Spleen (tissue), 11 donors: ENCODE results near the gene ZIC1. TPM values are rescaled to one million over a fixed set of nuclear protein-coding genes. Genes with fewer than 3 reads are reported as not detected.

Experiments
- DNase-seq: peaks from one replicate; pipeline ENCODE4 v3.0.0-alpha.2; 2020
- H3K27ac ChIP-seq, 8 donors: fragments of 200-600 bp; sonication (generic) in 7 of 8; 1 replicate in 4 of 8; 2 replicates in 4 of 8; pipeline versions ENCODE4 v1.5.0 to v1.8.0; 2016 to 2021; ENCODE audit warnings: inconsistent platforms in 4 of 8, mild to moderate bottlenecking in 4 of 8, moderate library complexity in 1 of 8
- H3K27me3 ChIP-seq, 7 donors: fragments of 200-600 bp; sonication (generic) in 6 of 7; replicated peaks in 1 of 7; 1 replicate in 4 of 7; 2 replicates in 3 of 7; pipeline versions ENCODE4 v1.5.0 to v1.8.0; 2016 to 2021; ENCODE audit warnings: inconsistent platforms in 3 of 7, mild to moderate bottlenecking in 1 of 7
- H3K36me3 ChIP-seq, 6 donors: fragments of 200-600 bp; sonication (generic) in 5 of 6; 1 replicate in 4 of 6; 2 replicates in 2 of 6; pipeline versions ENCODE4 v1.5.0 to v1.8.0; 2016 to 2021; ENCODE audit warnings: inconsistent platforms in 2 of 6
- H3K4me1 ChIP-seq, 6 donors: fragments of 200-600 bp; sonication (generic) in 5 of 6; 1 replicate in 3 of 6; 2 replicates in 3 of 6; pipeline versions ENCODE4 v1.5.0 to v1.8.0; 2016 to 2021; ENCODE audit warnings: inconsistent platforms in 3 of 6
- H3K4me3 ChIP-seq, 8 donors: fragments of 200-600 bp; sonication (generic) in 7 of 8; 1 replicate in 4 of 8; 2 replicates in 4 of 8; pipeline versions ENCODE4 v1.5.0 to v1.8.0; 2016 to 2021; ENCODE audit warnings: inconsistent platforms in 4 of 8, mild to moderate bottlenecking in 4 of 8, moderate library complexity in 2 of 8
- H3K9me3 ChIP-seq, 8 donors: fragments of 200-600 bp; sonication (generic) in 7 of 8; 1 replicate in 4 of 8; 2 replicates in 4 of 8; pipeline versions ENCODE4 v1.5.0 to v1.8.0; 2016 to 2021; ENCODE audit warnings: inconsistent platforms in 4 of 8
- POLR2A ChIP-seq, 3 donors: fragments of 450-650 bp; IDR thresholded peaks; one replicate each; pipeline ENCODE4 v1.5.1; 2017; ENCODE audit warnings: antibody characterized with exemption in 3 of 3, mild to moderate bottlenecking in 1 of 3
- POLR2AphosphoS5 ChIP-seq, 3 donors: sonication (generic); formaldehyde crosslinking; IDR thresholded peaks; one replicate each; pipeline ENCODE4 v1.5.1; 2017; ENCODE audit warnings: antibody characterized with exemption in 3 of 3
- WGBS, 5 donors: extraction: QIAGEN DNeasy Blood & Tissue Kit in 3 of 5; methylation state at CpG; one replicate each; pipeline versions ENCODE4 v1.1.5 to v1.1.7; 2013 to 2018; 5-methylcytosine and 5-hydroxymethylcytosine counted together
- intact Hi-C: fragments of 100-400 bp; cut with DNase I; formaldehyde crosslinking; loops from one replicate; pipeline ENCODE4 v1.15.0; 2023; ENCODE audit warnings: low total_unique reads
- polyA plus RNA-seq, 3 donors: library from polyadenylated mRNA; stranded (reverse); fragments of 200-250 nt; gene quantifications; one replicate each; pipeline ENCODE4 v1.2.1, GENCODE V29; 2013
- total RNA-seq, 7 donors: library from RNA; depleted of rRNA in 3 of 7; stranded (reverse); fragments of >200 nt in 3 of 7; fragmentation: NEBNext Ultra II Directional in 4 of 7; extraction: Animal tissue kit (Norgen Biotek cat#: 25700) in 4 of 7; gene quantifications; one replicate each; pipeline versions ENCODE4 v1.1.0 to v1.2.1, GENCODE V29; 2016 to 2021
- TF ChIP-seq, protein P1 (sequence below), 11 experiments: fragments of 200-600 bp in 7 of 11; fragments of 450-650 bp in 4 of 11; sonication (generic) in 4 of 11; IDR thresholded peaks in 8 of 11; conservative IDR thresholded peaks in 3 of 11; 1 replicate in 7 of 11; 2 replicates in 4 of 11; pipeline versions ENCODE4 v1.4.0 to v1.8.0; 2016 to 2021; ENCODE audit warnings: antibody characterized with exemption in 11 of 11, inconsistent platforms in 4 of 11, mild to moderate bottlenecking in 1 of 11
- donor health status: healthy with polysubstance abuse.
- donor health status: DM: no; HTN: no; CAD: no; lungs with moderate emphysema.
- donor health status: DM: no; HTN: no; CAD: no.
- donor health status: Bipolar disorder and iron deficiency.
- donor health status: healthy.
- donor health status: DM: no; HTN: no; CAD: no.
- donor health status: DM: yes; HTN: yes; CAD: no.

Gene ZIC1
- total and polyA plus RNA-seq, 10 donors: not detected

- 6 to 10% (median 7%) methylated on average over 36 to 37 of the region's 37 CpGs for WGBS, 5 donors
- intact Hi-C loops: no loop called here
- no peak overlapping the region for H3K27ac ChIP-seq
- peaks cover 20 to 50% (median 40%) of the 10 kb centered on the region in 6 donors for H3K4me1 ChIP-seq
- DNase-seq: no peak
- H3K36me3 ChIP-seq: no peaks in the 10 kb centered on the region
- TF ChIP-seq POLR2AphosphoS5 (IDR thresholded peaks at IDR 0.05) (peak in 1 of 3 donors; percentile 61), POLR2A (IDR thresholded peaks at IDR 0.05) (no peak)
- TF ChIP-seq, protein P1, sequence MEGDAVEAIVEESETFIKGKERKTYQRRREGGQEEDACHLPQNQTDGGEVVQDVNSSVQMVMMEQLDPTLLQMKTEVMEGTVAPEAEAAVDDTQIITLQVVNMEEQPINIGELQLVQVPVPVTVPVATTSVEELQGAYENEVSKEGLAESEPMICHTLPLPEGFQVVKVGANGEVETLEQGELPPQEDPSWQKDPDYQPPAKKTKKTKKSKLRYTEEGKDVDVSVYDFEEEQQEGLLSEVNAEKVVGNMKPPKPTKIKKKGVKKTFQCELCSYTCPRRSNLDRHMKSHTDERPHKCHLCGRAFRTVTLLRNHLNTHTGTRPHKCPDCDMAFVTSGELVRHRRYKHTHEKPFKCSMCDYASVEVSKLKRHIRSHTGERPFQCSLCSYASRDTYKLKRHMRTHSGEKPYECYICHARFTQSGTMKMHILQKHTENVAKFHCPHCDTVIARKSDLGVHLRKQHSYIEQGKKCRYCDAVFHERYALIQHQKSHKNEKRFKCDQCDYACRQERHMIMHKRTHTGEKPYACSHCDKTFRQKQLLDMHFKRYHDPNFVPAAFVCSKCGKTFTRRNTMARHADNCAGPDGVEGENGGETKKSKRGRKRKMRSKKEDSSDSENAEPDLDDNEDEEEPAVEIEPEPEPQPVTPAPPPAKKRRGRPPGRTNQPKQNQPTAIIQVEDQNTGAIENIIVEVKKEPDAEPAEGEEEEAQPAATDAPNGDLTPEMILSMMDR (IDR thresholded peaks at IDR 0.05 in 8 of 11, conservative IDR thresholded peaks at IDR 0.05 in 3 of 11): no peak
- peak overlapping the region in 6 of 8 donors; percentile 8 to 55 (median 28) for H3K4me3 ChIP-seq
- H3K27me3 ChIP-seq: peaks cover 22 to 100% (median 96%) of the 10 kb centered on the region in 7 donors
- H3K9me3 ChIP-seq: peaks cover 0 to 33% (median 0%) of the 10 kb centered on the region in 8 donors
Observed at GRCh38 chr3:147412917-147413685, 3.9 kb downstream of the ZIC1 start.

DNA sequence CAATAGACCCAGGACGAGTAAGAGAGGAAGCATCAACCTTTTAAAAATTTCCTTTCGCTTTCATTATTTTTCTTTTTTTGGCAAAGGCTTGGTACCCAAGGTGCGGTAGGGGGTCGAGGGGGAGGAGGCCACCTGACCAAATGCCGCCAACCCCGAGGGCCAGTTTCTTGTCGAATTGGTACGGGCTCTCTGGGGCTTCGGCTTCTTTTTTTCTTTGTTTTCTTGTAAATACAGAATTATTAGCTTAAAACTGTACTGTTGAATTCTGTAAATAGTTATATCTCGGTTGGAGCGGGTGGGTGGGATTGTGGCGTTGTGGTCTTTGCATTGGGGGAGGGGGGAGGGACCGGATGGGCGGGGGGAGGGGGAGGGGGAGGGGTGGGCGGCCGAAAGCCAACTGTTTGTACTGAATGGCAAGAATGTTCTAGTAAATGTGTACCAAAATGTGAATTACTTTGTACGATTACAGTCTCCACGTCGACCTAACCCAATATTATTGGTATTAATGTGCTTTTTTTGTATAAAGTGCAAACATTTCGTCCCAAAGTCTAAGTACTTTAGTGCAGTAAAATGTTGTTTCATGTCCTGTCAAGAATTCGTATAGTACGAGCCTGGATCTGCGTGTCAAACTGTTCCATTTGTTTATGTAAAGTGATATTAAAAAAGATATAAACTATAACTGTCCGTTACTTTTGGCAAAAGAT, 4.7 kb downstream of the ZIC1 start:
- Histone ChIP-seq H3K27ac (no peak overlapping the region), H3K4me3 (peak overlapping the region in 6 of 8 donors; percentile 8 to 55 (median 28)), H3K9me3 (peaks cover 0 to 26% (median 0%) of the 10 kb centered on the region in 8 donors), H3K36me3 (no peaks in the 10 kb centered on the region), H3K4me1 (peaks cover 20 to 50% (median 41%) of the 10 kb centered on the region in 6 donors), H3K27me3 (peaks cover 22 to 100% (median 96%) of the 10 kb centered on the region in 7 donors)
- TF ChIP-seq POLR2A (IDR thresholded peaks at IDR 0.05) (no peak), POLR2AphosphoS5 (IDR thresholded peaks at IDR 0.05) (no peak)
- TF ChIP-seq, protein P1 (IDR thresholded peaks at IDR 0.05 in 8 of 11, conservative IDR thresholded peaks at IDR 0.05 in 3 of 11): no peak
- WGBS, 5 donors: 6 to 8% (median 7%) methylated on average over 23 to 24 of the region's 24 CpGs
- DNase-seq: no peak
- intact Hi-C loops: no loop called here

GRCh38 chr3:147414390-147415138, 5.4 kb downstream of the ZIC1 start:
- WGBS, 5 donors: 15 to 18% (median 15%) methylated on average over 18 of the region's 18 CpGs
- Histone ChIP-seq H3K27me3 (peaks cover 27 to 100% (median 96%) of the 10 kb centered on the region in 7 donors), H3K4me1 (peaks cover 20 to 50% (median 44%) of the 10 kb centered on the region in 6 donors), H3K27ac (no peak overlapping the region), H3K36me3 (no peaks in the 10 kb centered on the region), H3K4me3 (no peak overlapping the region), H3K9me3 (peaks cover 0 to 22% (median 0%) of the 10 kb centered on the region in 8 donors)
- intact Hi-C loops: no loop called here
- TF ChIP-seq POLR2AphosphoS5 (IDR thresholded peaks at IDR 0.05) (no peak), POLR2A (IDR thresholded peaks at IDR 0.05) (no peak)
- TF ChIP-seq, protein P1 (IDR thresholded peaks at IDR 0.05 in 8 of 11, conservative IDR thresholded peaks at IDR 0.05 in 3 of 11): no peak
- DNase-seq: no peak
